K562 (cell line): ENCODE results near the gene HPS4. TPM values are rescaled to one million over a fixed set of nuclear protein-coding genes. Genes with fewer than 3 reads are reported as not detected.

Experiments
- BRCA1 ChIP-seq, 2 experiments: fragments of 450-650 bp in 1 of 2; sonication (generic) in 1 of 2; formaldehyde crosslinking in 1 of 2; IDR thresholded peaks; 2 replicates each; pipeline versions ENCODE4 v1.5.0 to v1.6.1; 2017 to 2020; ENCODE audit warnings: mild to moderate bottlenecking in 1 of 2, missing genetic modification reagents in 1 of 2
- CBX2 ChIP-seq: fragments of 200-600 bp; sonication (generic); IDR thresholded peaks from one replicate; pipeline ENCODE4 v1.6.1; 2012; ENCODE audit warnings: mild to moderate bottlenecking, low read length, inconsistent platforms; ENCODE audit not compliant: insufficient read depth, poor library complexity, severe bottlenecking
- CBX8 ChIP-seq: fragments of 200-600 bp; sonication (generic); IDR thresholded peaks from 2 replicates; pipeline ENCODE4 v1.6.1; 2012; ENCODE audit warnings: borderline replicate concordance, mixed run types, low read depth, mild to moderate bottlenecking, moderate library complexity, mixed read lengths, low read length, control low read depth, inconsistent platforms; ENCODE audit not compliant: poor library complexity, severe bottlenecking; ENCODE audit errors: extremely low read depth
- CREM ChIP-seq: IDR thresholded peaks from 2 replicates; pipeline ENCODE4 v1.6.1; 2014; ENCODE audit warnings: antibody characterized with exemption, low read depth
- ELF1 ChIP-seq: fragments of 200-800 bp; sonication (Bioruptor generic); IDR thresholded peaks from 2 replicates; pipeline ENCODE4 v1.6.1; 2016; ENCODE audit warnings: missing genetic modification characterization, missing compliant biosample characterization
- EWSR1 ChIP-seq: fragments of 450-650 bp; IDR thresholded peaks from 2 replicates; pipeline ENCODE4 v1.6.1; 2018; ENCODE audit warnings: borderline replicate concordance, mild to moderate bottlenecking, low read depth, moderate library complexity; ENCODE audit not compliant: partially characterized antibody
- FOXM1 ChIP-seq, 2 experiments: fragments of 450-650 bp in 1 of 2; sonication (generic) in 1 of 2; formaldehyde crosslinking in 1 of 2; IDR thresholded peaks; 2 replicates each; pipeline versions ENCODE4 v1.6.1 to v1.9.0; 2017 to 2022; ENCODE audit warnings: low read depth in 2 of 2, mild to moderate bottlenecking in 2 of 2, missing genetic modification reagents in 1 of 2, moderate library complexity in 1 of 2
- HCFC1 ChIP-seq: IDR thresholded peaks from 2 replicates; pipeline ENCODE4 v1.6.1; 2012; ENCODE audit warnings: low read depth, low read length, improper control_type of control experiment
- HMGXB4 ChIP-seq: sonication (generic); formaldehyde crosslinking; IDR thresholded peaks from 2 replicates; pipeline ENCODE4 v1.8.1; 2023; ENCODE audit warnings: mild to moderate bottlenecking, missing genetic modification reagents
- L3MBTL2 ChIP-seq: fragments of 450-650 bp; IDR thresholded peaks from 2 replicates; pipeline ENCODE4 v1.6.1; 2016; ENCODE audit warnings: mild to moderate bottlenecking, moderate library complexity
- MLLT1 ChIP-seq, 2 experiments: fragments of 450-650 bp; IDR thresholded peaks; 2 replicates each; pipeline ENCODE4 v1.6.1; 2016
- MXI1 ChIP-seq: IDR thresholded peaks from 2 replicates; pipeline ENCODE4 v1.6.1; 2011; ENCODE audit warnings: low read depth, mild to moderate bottlenecking, improper control_type of control experiment, low read length
- PHF20 ChIP-seq: fragments of 450-650 bp; IDR thresholded peaks from 2 replicates; pipeline ENCODE4 v1.6.1; 2018; ENCODE audit not compliant: partially characterized antibody
- SUPT5H ChIP-seq: fragments of 450-650 bp; IDR thresholded peaks from 2 replicates; pipeline ENCODE4 v1.6.1; 2016
- TAF1 ChIP-seq: IDR thresholded peaks from 2 replicates; pipeline ENCODE4 v1.6.1; 2011; ENCODE audit warnings: mild to moderate bottlenecking, low read length, moderate library complexity; ENCODE audit not compliant: insufficient read depth, control insufficient read depth, severe bottlenecking; ENCODE audit errors: extremely low read depth
- TARDBP ChIP-seq: fragments of 450-650 bp; IDR thresholded peaks from 2 replicates; pipeline ENCODE4 v1.6.1; 2016
- VEZF1 ChIP-seq: fragments of 200-800 bp; sonication (Bioruptor generic); IDR thresholded peaks from 2 replicates; pipeline ENCODE4 v1.6.1; 2017; ENCODE audit warnings: missing genetic modification characterization, missing compliant biosample characterization
- ZNF146 ChIP-seq: IDR thresholded peaks from one replicate; pipeline ENCODE4 v1.6.1; 2018; ENCODE audit warnings: missing compliant biosample characterization; ENCODE audit not compliant: unreplicated experiment
- ZNF212 ChIP-seq: fragments of 450-650 bp; formaldehyde crosslinking; IDR thresholded peaks from 2 replicates; pipeline ENCODE4 v1.4.0; 2020; ENCODE audit warnings: mild to moderate bottlenecking
- ZNF347 ChIP-seq: fragments of 450-650 bp; formaldehyde crosslinking; IDR thresholded peaks from 2 replicates; pipeline ENCODE4 v1.4.0; 2020; ENCODE audit warnings: low read depth, mild to moderate bottlenecking, moderate library complexity
- ZNF57 ChIP-seq: fragments of 450-650 bp; formaldehyde crosslinking; IDR thresholded peaks from 2 replicates; pipeline ENCODE4 v1.4.0; 2020; ENCODE audit warnings: mild to moderate bottlenecking, moderate library complexity
- ZNF584 ChIP-seq: fragments of 200-800 bp; sonication (Bioruptor generic); IDR thresholded peaks from 2 replicates; pipeline ENCODE4 v1.6.1; 2016; ENCODE audit warnings: low read depth, mild to moderate bottlenecking, missing genetic modification characterization, missing compliant biosample characterization
- ZNF778 ChIP-seq: fragments of 450-650 bp; formaldehyde crosslinking; IDR thresholded peaks from 2 replicates; pipeline ENCODE4 v1.4.0; 2020; ENCODE audit warnings: mild to moderate bottlenecking, moderate library complexity
- polyA plus RNA-seq, 8 experiments: library from polyadenylated mRNA; depleted of rRNA in 4 of 8; stranded (reverse) in 5 of 8; unstranded in 3 of 8; fragments of >200 nt; fragmentation: Nextera tagmentation in 2 of 8; fragmentation: Illumina TruSeq in 1 of 8; extraction: Ambion mirVana in 2 of 8; extraction: Trizol in 1 of 8; gene quantifications; 2 replicates each; pipeline versions ENCODE4 v1.2.1 to v1.2.3, GENCODE V29; 2011 to 2014; ENCODE audit warnings: inconsistent platforms in 1 of 8, missing spikeins in 1 of 8
- total RNA-seq, 7 experiments: library from RNA; depleted of rRNA in 6 of 7; stranded (reverse); fragments of >200 nt in 6 of 7; fragmentation: Illumina TruSeq in 2 of 7; extraction: Trizol in 2 of 7; gene quantifications; 2 replicates each; pipeline versions ENCODE4 v1.2.1 to v1.2.3, GENCODE V29; 2011 to 2021; ENCODE audit warnings: low replicate concordance in 1 of 7
- TF ChIP-seq, protein P1 (sequence below): fragments of 250-450 bp; sonication (Bioruptor Pico); IDR thresholded peaks from 2 replicates; pipeline ENCODE4 v1.9.0; 2021; ENCODE audit warnings: mild to moderate bottlenecking

Gene HPS4
- total and polyA plus RNA-seq, 9 of the 15 experiments (the other 6 are each of a cell fraction or from before 2014, with no cell fraction given), result 12.8 to 29.2 (median 25.3) TPM

DNA sequence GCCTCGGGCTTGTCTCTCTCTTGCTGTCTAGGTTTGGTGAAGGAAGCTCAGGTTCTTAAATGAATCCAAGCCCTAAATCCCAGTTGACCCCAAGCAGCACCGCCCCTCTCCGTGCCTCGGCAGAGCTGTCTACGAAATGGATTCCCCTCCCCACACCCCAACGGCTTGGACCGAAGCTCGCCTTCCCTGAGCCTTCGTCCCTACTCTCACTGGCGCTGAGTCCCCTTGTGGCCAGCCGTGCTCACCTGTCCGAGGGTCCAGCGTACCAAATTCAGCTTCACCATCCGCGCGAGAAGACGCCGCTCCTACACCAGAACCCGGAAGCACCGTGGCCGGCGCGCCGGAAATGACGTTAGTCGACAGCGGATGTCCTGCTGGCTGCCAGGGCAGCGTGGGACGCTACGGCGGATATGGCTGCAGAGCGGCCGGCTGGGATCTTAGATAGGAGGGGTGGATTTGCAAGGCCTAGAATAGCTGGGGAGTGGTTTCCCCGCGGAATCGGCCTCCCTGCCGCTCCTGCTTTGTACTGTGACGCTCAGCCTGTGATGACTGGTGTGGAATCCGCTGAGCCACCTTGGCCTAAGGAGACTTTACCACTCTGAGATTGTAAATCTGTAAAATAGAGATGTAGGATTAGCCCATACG is 28.7 kb upstream of the HPS4 start, which contains the start of gene TFIP11 (continued):
- TF ChIP-seq BRCA1 (IDR thresholded peaks at IDR 0.05), result no peak
- no peak for TF ChIP-seq BRCA1 (CRISPR knock-in tag; IDR thresholded peaks at IDR 0.05)
- TF ChIP-seq L3MBTL2, result no peak
- peak; percentile 98 for TF ChIP-seq CREM
- TF ChIP-seq ZNF57 (CRISPR knock-in tag), result no peak
- TF ChIP-seq ELF1 (tag), result peak; percentile 65
- TF ChIP-seq ZNF347, result no peak
- TF ChIP-seq ZNF778 (CRISPR knock-in tag), result no peak
- peak; percentile 98 for TF ChIP-seq PHF20
- peak; percentile 39; the same call in 1 of the 2 replicates for TF ChIP-seq VEZF1
- 0 out of 2 replicates have a peak, but pooled peaks have one; percentile 11 for TF ChIP-seq FOXM1 (IDR thresholded peaks at IDR 0.05; ENCODE audit: low read depth)
- TF ChIP-seq FOXM1 (CRISPR knock-in tag; IDR thresholded peaks at IDR 0.05; ENCODE audit: low read depth), result no peak
- peak; percentile 82 for TF ChIP-seq HCFC1
- TF ChIP-seq TAF1, result peak; percentile 49
- peak; percentile 81 for TF ChIP-seq SUPT5H
- peak; percentile 36; the same call in 1 of the 2 replicates for TF ChIP-seq HMGXB4 (CRISPR knock-in tag)
- TF ChIP-seq CBX2, result no peak
- TF ChIP-seq ZNF584, result no peak
- no peak for TF ChIP-seq ZNF212 (CRISPR knock-in tag)
- TF ChIP-seq, protein P1, sequence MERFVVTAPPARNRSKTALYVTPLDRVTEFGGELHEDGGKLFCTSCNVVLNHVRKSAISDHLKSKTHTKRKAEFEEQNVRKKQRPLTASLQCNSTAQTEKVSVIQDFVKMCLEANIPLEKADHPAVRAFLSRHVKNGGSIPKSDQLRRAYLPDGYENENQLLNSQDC, result no peak
- no peak for TF ChIP-seq TARDBP
- TF ChIP-seq ZNF146 (CRISPR knock-in tag), result no peak
- TF ChIP-seq CBX8, result no peak
- 0 out of 4 replicates have a peak, but pooled peaks of 1 of the 2 experiments have one; percentile 31 for TF ChIP-seq MLLT1 (IDR thresholded peaks at IDR 0.05)
- peak; percentile 80 for TF ChIP-seq MXI1
- no peak for TF ChIP-seq EWSR1
